Endometrium (tissue), 2 donors: ENCODE measurements around the gene HNF4A.

Source experiments
- FAIRE-seq: peaks from 2 replicates; lab custom pipeline; 2012; peaks lifted over from hg19 to GRCh38; lab: Jason Lieb, UNC
- donor health status: control.
- donor health status: control.

Gene HNF4A

DNA sequence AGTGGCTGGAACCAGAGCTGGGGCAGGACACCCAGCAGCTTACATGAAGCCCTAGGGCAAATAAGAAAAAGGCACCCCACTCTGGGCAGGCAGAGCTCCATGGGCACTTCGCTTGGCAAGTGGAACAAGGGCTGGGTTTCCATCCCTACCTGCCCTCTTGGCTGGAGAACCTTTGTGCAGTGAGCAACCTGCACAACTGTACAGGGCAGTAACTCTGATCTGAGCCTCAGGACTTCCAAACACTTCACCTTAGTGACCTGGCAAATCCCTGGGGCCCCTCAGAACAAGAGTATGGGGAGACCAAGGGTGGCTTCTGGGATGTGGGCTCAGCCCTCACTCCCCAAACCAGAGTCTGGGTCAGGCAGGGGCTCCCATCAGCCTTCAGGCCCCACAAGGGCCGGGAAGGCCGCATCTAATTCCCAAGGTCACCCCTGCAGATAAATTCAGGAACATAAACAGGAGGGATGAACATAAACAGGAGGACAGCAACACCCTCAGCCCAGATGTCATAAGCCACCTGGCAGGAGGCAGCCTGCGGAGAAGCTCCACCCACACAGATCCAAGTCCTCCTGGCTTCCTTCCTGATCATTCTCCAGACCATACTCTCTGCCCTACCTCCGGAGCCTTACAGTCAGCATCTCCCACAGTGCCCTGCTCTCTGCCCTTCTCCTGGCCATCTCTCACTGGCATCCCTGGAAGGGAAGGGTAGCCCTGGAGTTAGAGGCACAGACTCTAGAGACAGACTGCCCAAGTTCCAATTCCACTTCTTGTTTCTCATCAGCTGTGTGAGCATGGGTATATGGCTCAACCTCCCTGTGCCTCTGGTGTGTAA is 37.5 kb downstream of the HNF4A start:
- FAIRE-seq: no peak

DNA sequence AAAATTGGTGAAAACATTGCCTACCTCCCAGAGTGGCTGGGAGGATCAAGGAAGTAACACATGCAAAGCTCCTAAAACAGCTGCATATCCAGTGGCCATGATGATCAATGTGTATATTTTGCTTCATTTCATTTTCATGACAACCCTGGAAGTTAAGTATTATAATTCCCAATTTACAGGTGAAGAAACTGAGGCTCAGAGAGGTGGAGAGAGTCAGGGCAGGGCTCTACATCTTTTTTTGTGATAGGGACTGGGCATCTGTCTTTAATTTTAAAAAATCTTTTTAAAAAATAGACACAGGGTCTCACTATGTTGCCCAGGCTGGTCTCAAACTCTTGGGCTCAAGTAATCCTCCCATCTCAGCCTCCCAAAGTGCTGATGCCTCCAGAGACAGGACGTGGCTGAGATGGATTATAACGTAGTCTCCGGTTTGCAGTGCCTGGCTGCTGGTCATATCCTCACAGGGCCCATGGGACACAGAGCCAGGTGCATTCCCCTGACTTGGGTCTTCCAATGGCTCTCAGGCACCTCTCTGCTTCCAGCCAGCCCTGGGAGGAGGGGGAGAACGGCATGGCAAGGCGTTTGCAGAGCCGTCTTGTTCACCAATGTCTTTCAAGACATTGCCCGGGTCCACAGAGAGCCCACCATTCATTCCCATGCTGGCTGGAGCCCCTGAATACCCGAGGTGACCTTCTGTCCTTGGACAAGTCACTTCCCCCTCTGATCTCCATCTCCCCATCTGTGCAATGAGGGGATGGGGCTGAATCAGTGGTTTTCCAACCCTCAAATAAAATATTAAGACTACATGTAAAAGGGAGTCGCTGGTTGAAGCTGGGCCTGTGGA is 38.3 kb downstream of the HNF4A start:
- no peak for FAIRE-seq

DNA sequence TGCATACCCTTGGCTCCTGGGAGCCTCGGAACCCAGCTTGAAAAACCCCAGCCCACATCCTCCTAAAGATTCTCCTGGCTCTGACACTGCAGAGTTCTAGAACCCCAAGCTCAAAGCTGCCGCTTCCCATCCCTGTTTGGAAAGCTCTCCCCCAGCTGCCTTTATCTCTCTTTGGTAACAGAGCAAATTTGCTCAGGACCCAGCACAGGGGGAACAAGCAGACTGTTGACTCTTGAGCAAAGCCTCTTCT is 38.9 kb downstream of the HNF4A start:
- no peak for FAIRE-seq

DNA sequence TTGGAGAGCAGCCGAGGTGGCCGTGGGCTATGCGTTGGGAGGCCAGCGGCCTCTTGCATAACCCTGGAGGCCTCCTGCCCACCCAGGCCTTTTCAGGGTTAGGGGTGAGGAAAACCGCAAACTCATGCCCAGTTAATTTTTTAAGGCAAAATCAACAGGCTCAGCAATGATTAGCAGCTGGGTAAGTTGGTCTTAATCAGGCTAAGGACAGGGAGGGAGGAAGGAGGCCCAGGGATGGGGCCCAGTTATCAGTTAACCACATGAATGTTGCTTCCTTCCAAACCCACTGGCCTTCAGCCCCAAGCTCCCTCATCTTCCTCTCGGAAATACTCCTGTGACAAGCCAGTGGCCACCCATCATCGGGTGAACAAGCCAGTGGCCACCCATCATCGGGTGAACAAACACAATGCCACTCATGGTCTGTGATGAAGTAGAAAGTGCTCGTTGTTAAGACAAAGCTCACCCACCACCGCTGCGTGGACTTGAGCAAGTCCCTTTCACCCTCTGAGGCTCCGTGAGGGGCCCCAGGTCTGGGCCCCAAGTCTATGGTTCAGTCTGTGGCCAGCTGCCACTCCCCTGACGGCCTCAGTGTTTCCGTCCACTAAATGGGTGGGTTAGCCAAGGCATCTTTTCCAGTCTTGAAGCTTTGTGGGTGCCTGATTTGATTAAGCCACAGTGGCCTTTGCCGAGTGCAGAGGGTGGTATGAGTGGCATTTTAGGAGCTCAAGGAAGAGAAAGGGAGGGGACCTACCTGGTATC is 39.4 kb downstream of the HNF4A start:
- FAIRE-seq: no peak

DNA sequence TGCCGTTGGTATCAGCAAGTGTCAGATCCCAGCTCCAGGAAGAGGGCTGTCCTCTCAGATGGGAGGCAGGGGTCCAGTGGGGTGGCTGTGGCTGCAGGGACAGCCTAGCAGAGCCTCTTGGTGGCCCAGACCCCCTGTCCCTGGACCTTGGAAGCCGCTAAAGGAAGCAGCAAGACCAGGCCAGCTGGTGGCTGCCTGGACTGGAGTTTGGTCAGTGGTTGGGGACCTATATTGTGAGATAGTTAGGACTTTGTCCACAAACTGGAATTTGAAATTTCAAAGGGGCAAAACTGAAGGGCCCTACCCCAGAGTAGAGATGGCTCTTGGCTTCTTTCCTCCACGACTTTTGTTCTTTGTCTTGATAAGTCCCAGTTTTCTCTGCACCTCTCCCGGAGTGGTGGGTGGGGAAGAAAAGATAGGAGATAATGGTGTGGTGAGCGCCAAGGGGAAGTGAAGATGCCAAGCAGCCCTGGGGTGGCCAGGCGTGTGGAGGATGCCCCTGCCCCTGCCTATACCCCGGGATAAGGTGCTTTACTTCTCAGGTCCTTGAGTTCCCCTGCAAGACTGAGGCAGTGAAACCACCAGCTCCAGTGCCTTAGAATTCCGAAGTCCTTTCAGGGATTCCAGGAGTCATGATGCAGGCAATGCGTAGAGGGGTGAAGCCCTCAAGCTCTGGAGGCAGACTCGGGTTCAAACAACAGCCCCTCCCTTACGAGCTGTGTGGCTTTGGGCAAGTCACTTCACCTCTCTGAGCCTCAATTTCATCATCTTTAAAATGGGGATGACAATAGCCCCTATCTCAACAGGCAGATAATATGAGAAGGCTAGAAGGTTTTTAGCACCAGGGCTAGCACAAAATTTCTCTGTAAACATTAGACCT is 40.2 kb downstream of the HNF4A start:
- FAIRE-seq: no peak

DNA sequence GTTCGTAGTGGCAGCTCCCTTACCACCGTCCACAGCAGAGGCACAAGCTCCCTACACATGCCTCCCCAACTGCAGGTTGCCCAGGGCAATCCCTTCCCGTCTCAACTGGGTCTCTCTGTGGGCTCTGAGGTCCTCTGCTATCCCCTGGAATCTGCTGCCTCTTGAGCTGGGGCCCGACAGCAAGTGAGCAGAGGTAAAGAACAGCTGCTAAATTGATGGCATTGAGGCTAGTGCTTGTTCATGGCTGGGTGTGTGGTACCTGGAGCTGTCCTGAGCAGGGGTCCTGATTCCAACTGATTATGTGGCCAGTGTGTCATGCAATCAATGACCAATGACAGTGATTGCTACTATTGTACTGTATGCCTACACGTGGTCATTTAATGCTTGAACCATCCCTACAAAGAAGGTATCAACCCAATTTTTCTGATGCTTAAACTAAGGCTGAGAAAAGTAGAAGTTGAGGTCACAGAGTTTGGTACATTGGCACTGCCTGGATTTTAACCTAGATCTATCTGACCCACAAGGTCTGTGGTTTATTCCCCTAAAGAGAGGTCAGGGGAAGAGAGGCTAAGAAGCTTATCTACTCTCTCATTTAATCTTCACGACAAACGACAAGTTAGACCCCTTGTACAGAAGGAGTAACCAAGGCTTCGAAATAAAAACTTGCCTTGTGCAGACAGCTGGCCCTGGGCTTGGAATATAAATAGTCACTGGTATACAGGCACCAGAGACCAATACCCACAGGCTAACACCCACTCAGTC is 41.1 kb downstream of the HNF4A start:
- FAIRE-seq: no peak

DNA sequence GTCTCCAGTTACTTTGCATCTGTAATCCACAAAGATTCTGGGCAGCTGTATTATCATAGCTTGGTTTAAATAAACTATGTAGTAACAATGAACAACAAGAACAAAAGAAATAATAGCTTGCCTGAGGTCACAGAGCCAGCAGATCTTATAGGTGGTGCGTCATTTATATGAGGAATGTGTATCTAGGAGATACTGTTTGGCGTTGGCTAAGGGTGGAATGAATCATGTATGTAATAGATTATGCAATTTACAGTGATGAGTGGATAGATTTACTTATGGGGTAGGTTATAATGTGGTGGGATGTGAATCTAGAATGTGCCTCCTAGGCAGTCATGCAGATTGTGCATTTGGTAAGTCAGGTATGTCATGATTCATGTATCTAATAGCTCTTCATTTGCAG is 42.8 kb downstream of the HNF4A start:
- no peak for FAIRE-seq

DNA sequence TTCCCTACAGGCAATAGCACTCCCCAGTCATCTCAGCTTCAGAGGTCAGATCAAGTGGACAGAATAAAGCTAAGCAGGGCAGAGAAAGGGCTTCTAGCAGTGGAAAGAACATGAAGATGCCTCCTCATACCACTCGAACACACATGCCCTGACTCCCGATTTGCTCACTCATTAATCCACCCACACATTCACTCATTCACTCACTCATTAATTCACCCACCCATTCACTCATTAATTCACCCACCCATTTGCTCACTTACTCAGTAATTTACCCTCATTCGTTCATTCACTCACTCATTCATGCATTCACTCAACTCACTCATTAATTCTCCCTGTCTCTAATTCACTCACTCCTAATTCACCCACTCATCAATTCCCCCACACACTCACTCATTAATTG is 43.9 kb downstream of the HNF4A start:
- no peak for FAIRE-seq

DNA sequence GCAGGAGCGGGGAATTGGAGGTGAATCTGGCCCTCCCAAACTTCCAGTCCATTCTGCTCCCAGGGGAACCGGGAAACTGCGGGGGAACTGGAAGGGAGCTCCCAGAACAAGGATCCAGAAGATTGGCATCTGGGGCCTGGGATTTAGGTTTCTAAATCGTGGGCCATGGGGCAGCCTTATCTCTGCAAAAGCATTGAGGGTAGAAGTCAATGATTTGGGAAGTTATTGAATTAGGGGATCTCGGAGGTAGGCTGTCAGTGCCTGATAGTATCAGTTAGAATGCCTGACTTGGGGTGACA is 45.1 kb downstream of the HNF4A start:
- FAIRE-seq: no peak

DNA sequence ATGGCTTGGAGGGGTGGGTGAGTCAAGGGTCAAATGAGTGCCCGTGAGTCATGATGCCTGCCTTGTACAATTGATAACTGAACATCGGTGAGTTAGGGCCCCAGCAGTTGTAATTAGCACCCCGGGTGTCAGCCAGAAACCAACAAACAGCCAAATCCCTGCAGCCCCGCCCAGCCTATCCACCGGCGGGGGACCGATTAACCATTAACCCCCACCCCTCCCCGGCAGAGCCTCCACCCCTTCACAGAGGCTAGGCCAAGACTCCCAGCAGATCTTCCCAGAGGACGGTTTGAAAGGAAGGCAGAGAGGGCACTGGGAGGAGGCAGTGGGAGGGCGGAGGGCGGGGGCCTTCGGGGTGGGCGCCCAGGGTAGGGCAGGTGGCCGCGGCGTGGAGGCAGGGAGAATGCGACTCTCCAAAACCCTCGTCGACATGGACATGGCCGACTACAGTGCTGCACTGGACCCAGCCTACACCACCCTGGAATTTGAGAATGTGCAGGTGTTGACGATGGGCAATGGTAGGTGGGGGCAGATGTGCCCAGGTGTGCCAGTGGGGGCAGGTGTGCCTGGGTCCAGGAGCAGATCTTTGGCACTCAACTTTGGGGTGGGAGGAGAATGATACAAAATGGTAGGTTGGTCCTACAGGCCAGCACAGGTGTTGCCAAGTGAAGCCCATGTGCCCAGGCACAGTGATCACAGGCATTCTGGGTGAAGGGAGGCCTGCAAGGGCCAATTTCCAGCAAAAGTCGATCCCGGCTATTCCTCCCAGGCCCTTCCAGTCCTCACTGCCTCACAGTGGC is 45.7 kb downstream of the HNF4A start:
- FAIRE-seq: no peak

DNA sequence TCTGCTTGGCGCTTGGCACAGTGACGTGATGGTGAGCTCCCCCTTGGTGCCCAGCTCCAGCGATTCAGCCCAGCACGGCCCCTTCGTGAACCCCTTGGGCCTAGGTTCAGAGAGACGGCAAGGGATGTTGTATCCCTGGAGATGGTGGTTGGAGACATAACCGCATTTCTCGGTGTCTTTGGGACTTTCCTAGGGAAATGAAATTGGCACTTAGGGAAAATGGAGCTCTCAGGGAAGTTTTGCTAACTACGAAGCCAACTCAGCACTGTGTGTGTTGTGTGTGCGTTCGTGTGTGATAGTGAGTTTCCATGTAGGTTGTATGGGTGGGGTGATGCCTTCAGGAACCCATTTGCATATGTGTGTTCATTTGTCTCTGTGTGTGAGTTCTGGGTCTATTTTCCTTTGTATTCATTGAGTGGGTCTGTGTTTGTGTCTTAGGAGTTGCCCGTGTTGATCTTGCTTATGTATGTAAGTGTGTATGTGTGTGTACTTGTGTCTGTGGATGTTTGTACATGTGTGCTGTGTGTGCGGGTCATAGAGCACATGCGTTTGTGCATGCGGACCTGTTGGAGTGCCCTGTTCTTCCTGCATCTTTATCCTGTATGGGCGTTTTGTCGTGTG is 46.4 kb downstream of the HNF4A start:
- FAIRE-seq: no peak

DNA sequence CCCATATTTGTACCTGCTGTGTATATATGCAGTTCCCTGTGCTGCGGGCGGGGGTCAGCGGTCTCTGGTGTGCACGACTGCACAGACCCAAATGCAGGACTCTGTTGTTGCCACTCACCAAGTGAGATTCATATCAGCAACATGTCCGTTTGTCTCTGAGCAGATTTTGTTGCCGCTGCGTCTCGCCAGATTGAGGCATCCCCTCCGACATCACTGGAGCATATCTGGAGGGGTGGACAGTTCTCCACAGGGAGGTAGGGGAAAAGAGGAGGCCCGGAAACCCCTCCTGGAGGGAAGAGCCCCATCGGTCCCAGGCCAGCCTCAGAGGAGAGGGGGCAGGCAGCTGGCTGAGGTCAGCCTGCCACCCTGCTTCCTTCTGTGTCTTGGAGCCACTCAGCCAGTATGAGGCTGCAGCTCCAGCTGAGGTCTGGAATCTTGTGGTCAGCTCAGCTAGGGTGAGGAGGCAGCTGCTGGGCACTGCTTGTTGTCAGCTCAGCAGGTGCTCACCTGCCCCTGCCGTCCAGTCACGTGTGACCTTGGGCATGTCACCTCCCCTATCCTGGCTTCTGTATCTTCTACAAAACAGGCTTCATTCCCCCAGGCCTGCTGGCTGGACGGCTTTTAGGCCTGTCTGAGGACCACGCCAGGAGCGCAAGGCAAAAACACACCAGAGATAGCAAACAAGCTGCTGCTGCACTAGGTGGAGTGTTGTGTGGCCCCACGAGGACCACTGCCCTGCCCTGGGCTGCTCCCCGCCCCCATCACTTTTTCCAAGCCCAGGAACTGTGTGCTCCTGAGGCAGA is 47.1 kb downstream of the HNF4A start:
- FAIRE-seq: no peak

DNA sequence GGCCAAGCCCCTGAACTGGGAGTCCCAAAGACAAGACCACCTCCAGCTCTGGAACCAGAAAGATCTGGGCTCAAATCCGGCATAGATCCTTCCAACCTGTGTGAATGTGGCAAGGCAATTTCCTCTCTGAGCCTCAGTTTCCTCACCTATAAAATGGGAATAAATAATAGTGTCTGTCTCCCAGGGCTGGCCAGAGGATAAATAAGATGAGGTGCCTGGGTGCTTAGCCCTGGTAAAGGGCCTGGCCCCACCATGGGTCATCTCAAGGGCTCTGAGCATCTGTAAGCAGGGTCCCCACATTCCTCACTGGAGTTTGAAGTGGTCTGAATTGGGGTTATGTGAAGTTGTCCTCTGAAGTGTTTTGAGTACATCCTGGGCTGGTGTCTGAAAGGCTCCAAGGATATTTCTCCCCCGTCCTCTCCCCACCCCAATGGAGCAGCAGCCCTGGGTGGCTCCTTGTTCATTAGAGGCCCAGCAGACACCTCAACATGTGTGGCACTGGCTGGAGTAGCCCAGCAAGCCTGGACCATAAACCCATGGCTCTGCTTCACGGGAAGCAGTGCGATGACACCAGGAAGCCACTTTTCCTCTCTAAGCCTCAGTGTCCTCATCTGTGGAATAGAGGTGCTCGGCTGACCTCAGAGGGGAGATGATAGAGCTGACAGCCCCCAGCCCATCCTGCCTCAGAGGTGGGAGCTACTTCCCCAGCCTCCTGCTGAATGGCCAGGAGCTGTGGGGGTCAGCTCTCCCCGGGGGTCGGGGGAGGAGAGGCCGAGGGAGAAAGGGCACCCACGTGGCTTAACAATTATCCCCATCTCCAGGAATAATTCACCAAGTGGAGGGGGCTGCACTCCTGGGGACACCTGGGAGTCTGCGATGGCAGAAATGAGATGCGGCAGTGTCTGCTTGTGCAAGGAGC is 48.0 kb downstream of the HNF4A start:
- FAIRE-seq: no peak

DNA sequence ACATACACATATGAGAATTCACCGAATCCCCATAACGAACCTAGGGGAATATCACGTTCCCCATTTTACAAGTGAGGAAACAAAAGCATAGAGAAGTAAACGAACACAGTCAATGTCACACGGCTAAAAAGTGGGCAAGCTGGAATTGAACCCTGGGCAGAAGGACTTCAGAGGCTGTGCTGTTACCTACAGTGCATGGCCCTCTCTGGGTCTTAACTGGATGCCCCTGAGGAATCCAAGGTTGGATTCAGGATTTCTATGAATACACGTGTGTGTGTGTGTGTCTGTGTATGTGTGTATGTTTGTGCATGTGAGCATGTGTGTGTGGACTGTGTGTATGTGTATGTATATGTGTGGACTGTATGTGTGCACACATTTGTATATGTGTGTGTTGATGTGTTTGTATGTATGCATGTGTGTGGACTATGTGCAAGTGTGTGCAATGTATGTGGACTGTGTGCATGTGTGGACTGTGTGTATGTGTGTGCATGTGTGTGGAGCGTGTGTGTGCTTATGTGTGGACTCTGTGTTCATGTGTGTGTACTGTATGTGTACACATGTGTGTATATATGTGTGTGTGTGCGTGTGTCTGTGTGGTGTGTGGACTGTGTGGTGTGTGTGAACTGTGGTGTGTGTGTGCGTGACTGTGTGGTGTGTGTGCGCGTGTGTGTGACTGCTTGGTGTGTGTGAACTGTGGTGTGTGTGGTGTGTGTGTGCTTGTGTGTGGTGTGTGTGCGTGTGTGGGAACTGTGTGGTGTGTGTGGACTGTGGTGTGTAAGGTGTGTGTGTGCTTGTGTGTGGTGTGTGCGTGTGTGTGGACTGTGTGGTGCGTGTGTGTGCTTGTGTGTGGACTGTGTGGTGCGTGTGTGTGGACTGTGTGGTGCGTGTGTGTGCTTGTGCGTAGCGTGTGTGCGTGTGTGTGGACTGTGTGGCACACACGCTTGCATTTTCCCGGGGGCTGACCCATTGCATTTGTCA is 49.0 kb downstream of the HNF4A start:
- no peak for FAIRE-seq

DNA sequence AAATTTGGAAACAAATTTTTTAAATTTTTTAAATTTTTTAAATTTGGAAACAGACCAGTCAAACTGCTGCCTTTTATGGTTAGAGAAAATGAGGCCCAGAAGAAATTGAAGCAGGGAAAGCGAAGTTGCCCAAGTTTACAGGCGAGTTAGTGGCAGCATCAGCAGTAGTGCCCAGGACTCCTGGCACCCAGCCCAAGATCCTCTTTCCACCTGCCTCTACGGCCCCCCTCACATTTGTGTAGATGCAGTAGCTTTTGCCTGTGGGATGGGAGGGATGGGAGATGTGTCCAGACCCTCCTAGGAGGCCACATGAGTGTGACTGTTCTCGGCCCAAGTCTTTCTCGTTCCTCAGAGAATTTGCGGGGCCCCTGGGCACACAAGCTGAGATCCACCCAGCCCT is 49.8 kb downstream of the HNF4A start:
- no peak for FAIRE-seq

DNA sequence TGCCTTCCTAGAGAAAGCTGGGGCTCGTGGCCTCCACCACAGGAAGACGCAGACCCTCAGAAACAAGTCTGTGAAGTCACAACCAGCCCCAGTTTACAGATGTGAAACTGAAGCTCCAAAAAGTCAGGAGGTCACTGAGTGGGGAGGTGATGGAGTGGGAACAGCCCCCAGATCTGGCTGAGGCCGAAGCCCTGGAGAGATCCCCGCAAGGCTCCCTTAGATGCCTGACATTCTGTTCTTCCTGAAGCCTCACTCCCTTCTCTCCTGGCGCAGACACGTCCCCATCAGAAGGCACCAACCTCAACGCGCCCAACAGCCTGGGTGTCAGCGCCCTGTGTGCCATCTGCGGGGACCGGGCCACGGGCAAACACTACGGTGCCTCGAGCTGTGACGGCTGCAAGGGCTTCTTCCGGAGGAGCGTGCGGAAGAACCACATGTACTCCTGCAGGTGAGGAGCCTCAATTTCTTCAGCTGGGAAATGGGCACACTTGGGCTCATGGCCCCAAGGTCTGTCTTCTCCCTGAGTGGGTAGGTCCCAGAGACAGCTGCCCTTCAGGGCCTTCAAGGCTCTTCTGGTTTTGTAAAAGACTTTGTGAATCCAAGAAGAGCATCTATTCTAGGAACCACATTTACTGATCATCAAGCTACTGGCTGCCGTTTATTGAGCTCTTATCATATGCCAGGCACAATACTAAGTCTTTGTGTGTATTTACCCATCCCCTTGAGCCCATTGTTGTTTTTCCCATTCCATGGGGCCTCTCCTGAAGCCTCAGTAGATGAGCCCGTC is 50.5 kb downstream of the HNF4A start:
- FAIRE-seq: no peak
